Adrenal gland (tissue), 12 donors: ENCODE measurements around the gene TNFRSF18. TPM values are rescaled to one million over a fixed set of nuclear protein-coding genes. Genes with fewer than 3 reads are reported as not detected.

Experiments
- DNase-seq, 7 donors: peaks; one replicate each; pipeline ENCODE4 v3.0.0-alpha.2; 2019 to 2020
- H3K27ac ChIP-seq, 5 donors: fragments of 200-600 bp; sonication (generic) in 4 of 5; 1 replicate in 3 of 5; 2 replicates in 2 of 5; pipeline versions ENCODE4 v1.5.1 to v1.8.0; 2016 to 2020; ENCODE audit warnings: mild to moderate bottlenecking in 1 of 5
- H3K27me3 ChIP-seq: fragments of 200-600 bp; 2 replicates; pipeline ENCODE4 v1.8.0; 2021
- H3K36me3 ChIP-seq, 2 donors: fragments of 200-600 bp; replicated peaks in 1 of 2; 1 replicate in 1 of 2; 2 replicates in 1 of 2; pipeline versions ENCODE4 v1.5.1 to v1.8.0; 2018 to 2022
- H3K4me1 ChIP-seq, 2 donors: fragments of 200-600 bp; replicated peaks in 1 of 2; 1 replicate in 1 of 2; 2 replicates in 1 of 2; pipeline versions ENCODE4 v1.5.1 to v1.8.0; 2018 to 2021
- H3K4me3 ChIP-seq, 4 donors: fragments of 200-600 bp; sonication (generic) in 3 of 4; one replicate each; pipeline ENCODE4 v1.5.1; 2016 to 2018
- H3K9me3 ChIP-seq, 3 donors: fragments of 200-600 bp; sonication (generic) in 1 of 3; replicated peaks in 1 of 3; 1 replicate in 2 of 3; 2 replicates in 1 of 3; pipeline versions ENCODE4 v1.5.1 to v1.8.0; 2016 to 2021
- CTCF ChIP-seq, 6 experiments: fragments of 450-650 bp in 4 of 6; fragments of 200-600 bp in 2 of 6; sonication (generic) in 1 of 6; IDR thresholded peaks; 1 replicate in 5 of 6; 2 replicates in 1 of 6; pipeline versions ENCODE4 v1.5.1 to v1.8.0; 2016 to 2021; ENCODE audit warnings: antibody characterized with exemption in 6 of 6, mild to moderate bottlenecking in 2 of 6, moderate library complexity in 1 of 6
- POLR2A ChIP-seq, 2 donors: fragments of 450-650 bp; IDR thresholded peaks; one replicate each; pipeline ENCODE4 v1.6.1; 2017; ENCODE audit warnings: antibody characterized with exemption in 2 of 2, mild to moderate bottlenecking in 2 of 2, moderate library complexity in 1 of 2
- WGBS, 4 donors: extraction: QIAGEN DNeasy Blood & Tissue Kit in 2 of 4; methylation state at CpG; one replicate each; pipeline versions ENCODE4 v1.1.5 to v1.1.7; 2013 to 2017; 5-methylcytosine and 5-hydroxymethylcytosine counted together
- intact Hi-C, 2 donors: fragments of 100-400 bp; cut with DNase I; formaldehyde crosslinking; loops; one replicate each; pipeline versions ENCODE4 v1.14.1 to v1.15.0; 2022 to 2023
- polyA plus RNA-seq, 3 donors: library from polyadenylated mRNA; stranded (reverse); fragments of 200-250 nt in 2 of 3; fragments of 350-450 nt in 1 of 3; fragmentation: Illumina TruSeq in 1 of 3; extraction: RNeasy Lipid Tissue Mini Kit (QIAGEN cat#74804) in 1 of 3; gene quantifications; one replicate each; pipeline ENCODE4 v1.2.3, GENCODE V29; 2013 to 2014
- total RNA-seq, 9 donors: library from RNA; depleted of rRNA in 4 of 9; stranded (reverse); fragments of >200 nt in 4 of 9; fragments of 120-200 nt in 1 of 9; fragmentation: NEBNext Ultra II Directional in 1 of 9; extraction: Animal tissue kit (Norgen Biotek cat#: 25700) in 1 of 9; gene quantifications; one replicate each; pipeline versions ENCODE4 v1.1.0 to v1.2.4, GENCODE V29; 2013 to 2023
- donor health status: healthy with polysubstance abuse.
- donor health status: Bipolar disorder and iron deficiency.
- donor health status: DM: yes; HTN: yes; CAD: no.
- donor health status: DM: no; HTN: no; CAD: no.
- donor health status: DM: no; HTN: no; CAD: no.
- donor health status: DM: yes; HTN: yes; CAD: no.

The TNFRSF18 gene
- total and polyA plus RNA-seq, 12 donors: 0.27 to 1.5 (median 0.64) TPM; not detected in 7

- WGBS, 4 donors: 57 to 87% (median 67%) methylated on average over 3 to 25 of the region's 25 CpGs
- no peaks in the 10 kb centered on the region for H3K9me3 ChIP-seq
- DNase-seq: no peak
- peaks cover 13% of the 10 kb centered on the region for H3K27me3 ChIP-seq
- intact Hi-C loops: no loop called here
- no peak overlapping the region for H3K27ac ChIP-seq
- no peak overlapping the region for H3K4me3 ChIP-seq
- TF ChIP-seq POLR2A (IDR thresholded peaks at IDR 0.05) (no peak), CTCF (IDR thresholded peaks at IDR 0.05) (no peak)
- peaks cover 0 to 2% of the 10 kb centered on the region in 2 donors for H3K36me3 ChIP-seq
- no peaks in the 10 kb centered on the region for H3K4me1 ChIP-seq
These were observed 41.0 kb upstream of the TNFRSF18 start for GRCh38 chr1:1247341-1247913.

DNA sequence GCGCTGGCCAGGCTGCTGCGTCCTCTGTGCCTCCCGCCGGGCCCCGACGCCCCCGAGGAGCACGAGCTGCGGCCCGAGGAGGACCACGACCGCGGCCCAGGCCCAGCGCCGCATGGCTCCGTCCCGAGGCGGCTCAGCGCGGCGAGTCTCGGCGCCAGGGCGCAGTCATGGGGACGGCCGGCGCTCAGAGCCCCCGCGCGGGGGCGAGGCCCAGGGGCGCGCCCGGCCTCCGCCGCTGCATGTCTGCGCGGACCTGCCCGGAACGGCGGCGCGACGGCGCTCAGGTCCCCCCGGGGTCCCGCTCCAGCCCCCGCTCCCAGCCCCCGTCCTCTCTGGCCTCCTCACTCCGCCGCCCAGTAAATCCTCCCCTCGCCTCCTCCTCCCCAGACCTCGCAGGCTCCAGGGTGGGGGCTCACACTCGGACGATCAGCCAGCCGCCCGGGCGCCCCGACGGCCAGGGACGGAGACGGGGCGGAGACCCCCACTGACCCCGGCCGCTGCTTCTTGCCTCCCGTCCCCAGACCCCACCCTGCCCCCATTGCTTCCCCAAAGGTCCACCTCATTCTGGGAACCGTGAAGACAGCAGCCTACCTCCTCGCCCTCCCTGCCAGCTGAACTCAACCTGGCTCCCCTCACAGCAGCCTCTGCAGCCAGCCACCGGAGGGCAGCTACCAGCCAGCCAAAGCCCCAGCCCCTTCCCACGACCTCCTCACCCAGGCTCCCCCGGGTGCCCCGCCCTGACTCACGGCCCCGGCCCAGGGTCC, 40.4 kb upstream of the TNFRSF18 start, which contains the start of gene C1QTNF12:
Gene C1QTNF12 (minus strand): TSS at position 146 of the 764 bp plus-strand sequence. CDS start 32 bp downstream, at position 114.
- H3K9me3 ChIP-seq: no peaks in the 10 kb centered on the region
- intact Hi-C loops: no loop called here
- H3K36me3 ChIP-seq: no peaks in the 10 kb centered on the region
- DNase-seq: no peak
- no peaks in the 10 kb centered on the region for H3K4me1 ChIP-seq
- H3K27ac ChIP-seq: no peak within 1 kb of the TSS
- WGBS, 4 donors: 2 to 9% (median 4%) methylated on average over 10 to 74 of the region's 74 CpGs; no CpG with 5 or more reads in 1 of the 4 donors
- no peak for TF ChIP-seq POLR2A (IDR thresholded peaks at IDR 0.05)
- TF ChIP-seq CTCF (IDR thresholded peaks at IDR 0.05): no peak
- no peak within 1 kb of the TSS for H3K4me3 ChIP-seq
- peaks cover 13% of the 10 kb centered on the region for H3K27me3 ChIP-seq

DNA sequence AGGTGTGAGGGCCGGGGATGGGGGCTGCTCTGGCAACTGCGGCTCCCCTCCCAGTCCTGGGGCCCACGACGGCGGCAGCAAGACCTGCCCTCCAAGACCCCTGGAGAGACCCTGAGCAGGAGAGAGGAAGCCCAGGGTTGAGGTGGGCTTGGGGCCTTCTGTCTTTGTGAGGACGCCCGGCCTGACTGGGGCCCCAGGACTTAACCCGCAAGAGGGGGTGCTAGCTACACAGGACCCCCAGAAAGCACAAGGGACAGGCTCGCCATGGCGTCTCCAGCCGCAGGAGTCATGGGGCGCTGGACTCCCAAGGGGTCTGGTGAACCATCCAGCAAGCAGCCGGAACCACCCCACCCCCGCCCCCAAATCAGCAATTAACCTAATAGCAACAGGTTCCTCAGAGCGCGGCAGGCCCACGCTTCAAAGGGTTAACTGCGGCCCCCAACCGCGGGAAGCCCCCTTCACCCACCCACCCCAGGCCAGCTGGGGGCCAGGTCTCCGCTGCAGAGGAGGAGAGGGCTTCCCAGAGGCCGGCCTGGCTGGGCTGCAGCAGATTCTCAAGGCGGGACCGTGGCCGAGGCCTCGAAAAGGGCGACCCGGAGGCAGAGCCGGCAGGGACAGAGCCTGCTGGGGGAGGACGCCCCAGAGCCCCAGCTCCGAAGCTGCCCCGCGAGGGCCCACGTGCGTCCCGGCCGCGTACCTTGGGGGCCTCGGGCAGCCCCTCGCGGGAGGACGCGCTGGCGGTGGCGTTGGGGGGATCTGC, 39.6 kb upstream of the TNFRSF18 start:
- Histone ChIP-seq H3K36me3 (no peaks in the 10 kb centered on the region), H3K4me1 (no peaks in the 10 kb centered on the region), H3K4me3 (no peak overlapping the region), H3K27ac (no peak overlapping the region), H3K9me3 (no peaks in the 10 kb centered on the region), H3K27me3 (peaks cover 13% of the 10 kb centered on the region)
- TF ChIP-seq CTCF (IDR thresholded peaks at IDR 0.05) (no peak), POLR2A (IDR thresholded peaks at IDR 0.05) (no peak)
- intact Hi-C loops: no loop called here
- 32 to 49% (median 43%) methylated on average over 15 to 45 of the region's 45 CpGs; no CpG with 5 or more reads in 1 of the 4 donors for WGBS, 4 donors
- no peak for DNase-seq

DNA sequence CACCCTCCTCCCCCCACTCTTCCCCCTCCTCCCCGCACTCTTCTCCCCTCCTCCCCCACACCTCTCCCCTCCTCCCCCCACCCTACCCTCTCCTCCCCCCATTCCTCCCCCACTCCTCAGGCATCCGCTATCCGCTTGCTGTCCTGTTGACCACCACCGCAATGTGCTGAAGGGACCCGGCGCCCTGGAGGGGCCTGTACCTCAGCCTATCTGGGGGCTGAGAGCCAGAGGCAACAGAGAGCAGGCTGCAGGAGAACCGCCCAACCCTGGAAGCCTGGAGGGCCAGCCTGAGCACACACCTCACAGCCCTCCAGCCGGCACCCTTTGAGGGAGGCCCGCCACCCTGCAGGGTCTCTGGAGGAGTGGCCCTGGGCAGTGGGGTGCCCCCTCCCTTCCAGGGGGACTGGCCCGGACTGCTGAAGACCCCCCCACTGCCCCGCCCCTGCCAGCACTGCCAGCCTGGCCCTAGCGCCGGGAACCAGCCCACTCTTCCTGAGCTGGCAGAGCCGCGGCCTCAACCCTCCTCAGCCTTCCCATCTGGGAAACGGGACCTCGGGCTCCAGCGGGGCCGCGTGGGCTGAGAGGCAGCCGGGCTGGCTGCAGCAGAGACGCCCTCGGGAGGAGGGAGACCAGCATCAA, 38.9 kb upstream of the TNFRSF18 start:
- no peaks in the 10 kb centered on the region for H3K4me1 ChIP-seq
- WGBS, 4 donors: 60 to 84% (median 75%) methylated on average over 5 to 22 of the region's 23 CpGs
- H3K27ac ChIP-seq: no peak overlapping the region
- peaks cover 13% of the 10 kb centered on the region for H3K27me3 ChIP-seq
- H3K4me3 ChIP-seq: no peak overlapping the region
- DNase-seq: no peak
- no peaks in the 10 kb centered on the region for H3K9me3 ChIP-seq
- intact Hi-C loops: no loop called here
- TF ChIP-seq CTCF (IDR thresholded peaks at IDR 0.05) (no peak), POLR2A (IDR thresholded peaks at IDR 0.05) (no peak)
- H3K36me3 ChIP-seq: no peaks in the 10 kb centered on the region
